Ishikawa (cell line): ENCODE results near the gene RBP3.

Experiments used
- CEBPB ChIP-seq: IDR thresholded peaks from 2 replicates; pipeline ENCODE4 v1.6.1; 2012
- CREB1 ChIP-seq: IDR thresholded peaks from 2 replicates; pipeline ENCODE4 v1.6.1; 2012; ENCODE audit warnings: low read depth
- TCF12 ChIP-seq: IDR thresholded peaks from 2 replicates; pipeline ENCODE4 v1.6.1; 2012; ENCODE audit warnings: low read depth
- USF1 ChIP-seq: IDR thresholded peaks from 2 replicates; pipeline ENCODE4 v1.6.1; 2012

DNA sequence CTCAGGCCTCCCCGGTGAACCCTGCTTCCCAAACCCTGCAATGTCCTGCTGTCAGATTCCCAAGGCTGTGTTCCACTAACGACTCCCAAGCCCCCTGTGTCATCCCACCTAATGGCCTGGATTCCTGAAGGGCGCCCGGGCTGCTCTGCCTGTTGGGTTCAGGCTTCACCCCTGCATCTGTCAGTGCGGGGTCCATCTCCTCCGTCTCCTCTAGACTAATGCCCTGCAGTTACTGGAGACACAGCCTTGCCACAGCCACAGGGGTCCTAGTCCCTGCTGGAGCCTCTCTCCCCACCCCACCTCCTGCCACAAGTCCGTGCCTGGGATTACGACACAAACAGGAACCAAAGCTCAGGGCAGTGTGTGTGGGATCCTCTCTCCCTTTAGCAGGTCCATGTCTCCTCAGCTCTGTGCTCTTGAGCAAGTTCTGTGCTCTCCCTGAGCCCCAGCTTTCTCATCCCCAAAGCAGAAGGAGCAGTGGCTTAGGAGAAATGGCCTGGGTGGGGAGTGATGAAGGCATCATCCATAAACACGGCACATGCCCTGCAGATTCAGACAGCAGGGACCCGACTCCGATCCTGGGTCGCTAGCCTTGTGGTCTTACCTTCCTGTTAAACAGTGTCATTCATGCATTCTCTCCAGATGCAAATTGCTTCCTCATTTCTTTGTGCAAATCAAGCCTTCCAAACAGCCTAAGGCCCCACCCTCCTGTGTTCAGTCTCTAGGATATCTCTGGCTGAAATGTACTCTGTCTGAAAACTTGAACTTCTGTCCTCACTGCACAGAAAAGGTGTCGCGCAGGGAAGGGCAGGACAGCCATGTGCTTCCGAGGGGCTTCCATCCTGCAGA lies 8.2 kb upstream of the RBP3 start:
- no peak for TF ChIP-seq CEBPB
- no peak for TF ChIP-seq TCF12
- no peak for TF ChIP-seq USF1
- TF ChIP-seq CREB1 = no peak
